ENCODE data around the gene SMPD3. TPM values are rescaled to one million over a fixed set of nuclear protein-coding genes. Genes with fewer than 3 reads are reported as not detected.

Gene SMPD3
- total and polyA plus RNA-seq, 12 donors: 0.03 to 1.2 (median 0.22) TPM; not detected in 1

DNA sequence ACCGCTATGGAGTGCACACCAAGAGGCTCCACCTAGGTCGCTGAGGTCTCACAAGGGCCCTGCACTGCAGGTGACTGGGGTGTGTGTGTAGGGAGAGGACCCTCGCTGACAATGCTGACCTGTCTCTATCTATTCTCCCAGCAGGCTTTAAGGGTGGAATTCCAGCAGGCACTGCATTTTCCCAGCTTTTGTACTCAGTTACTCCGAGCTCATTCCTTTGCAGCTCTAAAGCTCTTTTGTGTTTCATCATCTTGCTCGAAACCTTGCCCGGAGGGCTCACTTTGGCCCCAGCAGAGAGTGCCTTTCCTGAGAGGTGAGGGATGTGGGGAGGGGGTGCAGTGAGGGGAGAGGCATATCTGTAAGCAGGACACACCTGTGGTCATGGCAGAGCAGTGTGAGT is 39.3 kb downstream of the SMPD3 start:
- TF ChIP-seq, protein P1, sequence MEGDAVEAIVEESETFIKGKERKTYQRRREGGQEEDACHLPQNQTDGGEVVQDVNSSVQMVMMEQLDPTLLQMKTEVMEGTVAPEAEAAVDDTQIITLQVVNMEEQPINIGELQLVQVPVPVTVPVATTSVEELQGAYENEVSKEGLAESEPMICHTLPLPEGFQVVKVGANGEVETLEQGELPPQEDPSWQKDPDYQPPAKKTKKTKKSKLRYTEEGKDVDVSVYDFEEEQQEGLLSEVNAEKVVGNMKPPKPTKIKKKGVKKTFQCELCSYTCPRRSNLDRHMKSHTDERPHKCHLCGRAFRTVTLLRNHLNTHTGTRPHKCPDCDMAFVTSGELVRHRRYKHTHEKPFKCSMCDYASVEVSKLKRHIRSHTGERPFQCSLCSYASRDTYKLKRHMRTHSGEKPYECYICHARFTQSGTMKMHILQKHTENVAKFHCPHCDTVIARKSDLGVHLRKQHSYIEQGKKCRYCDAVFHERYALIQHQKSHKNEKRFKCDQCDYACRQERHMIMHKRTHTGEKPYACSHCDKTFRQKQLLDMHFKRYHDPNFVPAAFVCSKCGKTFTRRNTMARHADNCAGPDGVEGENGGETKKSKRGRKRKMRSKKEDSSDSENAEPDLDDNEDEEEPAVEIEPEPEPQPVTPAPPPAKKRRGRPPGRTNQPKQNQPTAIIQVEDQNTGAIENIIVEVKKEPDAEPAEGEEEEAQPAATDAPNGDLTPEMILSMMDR (IDR thresholded peaks at IDR 0.05): no peak
- Histone ChIP-seq H3K4me1 (no peaks in the 10 kb centered on the region), H3K9me3 (no peaks in the 10 kb centered on the region), H3K4me3 (no peak overlapping the region), H3K36me3 (no peaks in the 10 kb centered on the region), H3K27me3 (peaks cover 0 to 32% (median 18%) of the 10 kb centered on the region in 7 donors), H3K27ac (no peak overlapping the region)
- intact Hi-C loops (cut with DNase I): no loop called here
- DNase-seq (no peak), ATAC-seq (no peak)
- 53% methylated on average over 6 of the region's 6 CpGs for WGBS, 2 donors

DNA sequence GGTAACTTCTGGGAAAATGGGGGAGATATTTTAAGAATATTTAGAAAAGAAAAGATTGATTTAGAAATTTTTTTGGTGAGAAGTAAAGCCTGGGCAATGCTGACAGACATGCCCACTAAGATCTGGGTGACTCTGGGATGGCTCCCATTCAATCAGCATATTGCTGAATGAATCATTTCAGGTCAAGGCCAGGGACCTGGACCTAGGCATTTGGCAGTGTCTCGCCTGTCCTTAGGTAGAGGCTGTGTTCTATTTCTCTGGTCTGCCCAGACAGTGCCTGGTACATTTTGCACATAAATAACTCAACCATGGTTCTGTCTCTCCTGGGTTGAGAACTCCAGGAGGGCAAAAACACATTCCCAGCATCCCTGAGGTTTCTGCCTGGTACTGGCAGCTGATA is 39.9 kb downstream of the SMPD3 start:
- ATAC-seq: no peak
- H3K27ac ChIP-seq: no peak overlapping the region
- intact Hi-C loops (cut with DNase I): no loop called here
- TF ChIP-seq, protein P1 (IDR thresholded peaks at IDR 0.05): no peak
- 84 to 97% methylated on average over 1 of the region's 1 CpG for WGBS, 2 donors
- no peaks in the 10 kb centered on the region for H3K36me3 ChIP-seq
- no peak for DNase-seq
- H3K9me3 ChIP-seq: no peaks in the 10 kb centered on the region
- no peaks in the 10 kb centered on the region for H3K4me1 ChIP-seq
- H3K4me3 ChIP-seq: no peak overlapping the region
- H3K27me3 ChIP-seq: peaks cover 0 to 32% (median 18%) of the 10 kb centered on the region in 7 donors

DNA sequence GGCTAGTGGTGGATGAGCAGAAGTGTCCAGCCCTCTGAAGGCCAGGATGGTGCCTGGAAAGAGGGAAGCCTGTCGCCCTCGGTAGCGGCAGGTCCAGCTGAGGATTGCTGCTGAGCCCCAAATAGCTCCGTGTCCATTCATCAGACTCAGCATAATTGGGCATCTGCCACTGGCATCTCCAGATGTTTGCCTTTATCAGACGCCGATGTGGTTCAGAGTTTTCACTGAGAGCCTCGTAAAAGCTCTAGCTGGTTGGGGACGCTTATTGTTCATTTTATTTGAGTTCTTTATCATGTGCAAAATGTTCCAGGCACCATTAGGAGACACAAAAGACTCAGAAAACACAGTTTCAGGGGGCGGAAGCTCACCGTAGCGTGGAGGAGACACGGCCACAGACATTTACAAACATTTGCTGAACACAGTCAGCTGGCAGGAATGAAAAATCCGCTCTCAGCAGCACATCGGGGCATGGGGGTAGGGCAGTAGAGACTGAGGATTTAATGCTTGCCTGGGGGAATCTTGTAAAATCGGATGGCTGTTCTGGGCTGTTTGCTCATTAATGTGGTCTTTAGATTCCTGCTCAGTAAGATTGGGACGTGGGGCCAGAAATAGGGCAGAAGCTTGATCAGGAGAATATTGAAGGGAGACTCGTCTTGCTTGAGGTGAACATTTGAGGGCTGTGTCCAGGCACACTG is 41.7 kb downstream of the SMPD3 start:
- 66 to 68% methylated on average over 17 of the region's 17 CpGs for WGBS, 2 donors

DNA sequence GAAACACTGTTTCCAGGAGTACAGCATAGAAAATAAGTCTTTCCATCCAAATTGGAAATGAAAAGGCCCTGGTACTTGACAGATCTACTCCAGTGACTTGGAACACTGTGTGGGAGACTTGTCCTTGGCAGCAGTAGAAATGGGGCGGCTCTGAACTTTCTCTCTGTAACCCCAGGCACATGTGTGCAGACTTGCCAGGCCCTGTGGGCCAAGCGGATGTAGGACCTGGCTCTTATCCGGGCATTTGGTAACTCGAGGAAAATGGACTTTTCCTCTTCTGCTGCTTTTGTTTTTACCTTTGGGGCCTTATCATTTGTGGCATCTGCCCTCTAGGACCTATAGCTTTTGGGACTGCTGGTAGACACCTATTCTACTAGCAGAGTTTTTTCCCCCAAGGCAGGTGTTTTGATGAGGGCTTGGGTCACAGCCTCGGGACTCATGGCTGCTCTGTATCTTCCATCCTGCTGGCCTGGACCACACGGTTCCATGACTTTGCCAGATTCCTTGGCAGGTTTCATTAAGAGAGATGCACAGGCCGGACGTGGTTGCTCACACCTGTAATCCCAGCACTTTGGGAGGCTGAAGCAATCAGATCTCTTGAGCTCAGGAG is 43.5 kb downstream of the SMPD3 start:
- 74 to 77% methylated on average over 8 of the region's 8 CpGs for WGBS, 2 donors
- peaks cover 0 to 27% (median 6%) of the 10 kb centered on the region in 7 donors for H3K27me3 ChIP-seq
- H3K9me3 ChIP-seq: no peaks in the 10 kb centered on the region
- intact Hi-C loops (cut with DNase I): no loop called here
- no peaks in the 10 kb centered on the region for H3K36me3 ChIP-seq
- no peak overlapping the region for H3K27ac ChIP-seq
- DNase-seq (no peak), ATAC-seq (no peak)
- TF ChIP-seq, protein P1 (IDR thresholded peaks at IDR 0.05): no peak
- H3K4me3 ChIP-seq: no peak overlapping the region
- H3K4me1 ChIP-seq: no peaks in the 10 kb centered on the region

More for the DNA sequence above, 41.7 kb downstream of the SMPD3 start:
- Histone ChIP-seq H3K27me3 (peaks cover 0 to 32% (median 18%) of the 10 kb centered on the region in 7 donors), H3K27ac (no peak overlapping the region), H3K36me3 (no peaks in the 10 kb centered on the region), H3K4me1 (no peaks in the 10 kb centered on the region), H3K9me3 (no peaks in the 10 kb centered on the region), H3K4me3 (no peak overlapping the region)
- no peak for DNase-seq
- TF ChIP-seq, protein P1 (IDR thresholded peaks at IDR 0.05): no peak
- no peak for ATAC-seq
- intact Hi-C loops (cut with DNase I): no loop called here
